Measurements from ENCODE around the gene PJVK. TPM values are rescaled to one million over a fixed set of nuclear protein-coding genes. Genes with fewer than 3 reads are reported as not detected.
A peak's percentile ranks its signal among the peaks of the same experiment; 100 is the strongest.

PJVK gene
- total RNA-seq, 1 donor from 2014 or later, result 7.7 TPM

DNA sequence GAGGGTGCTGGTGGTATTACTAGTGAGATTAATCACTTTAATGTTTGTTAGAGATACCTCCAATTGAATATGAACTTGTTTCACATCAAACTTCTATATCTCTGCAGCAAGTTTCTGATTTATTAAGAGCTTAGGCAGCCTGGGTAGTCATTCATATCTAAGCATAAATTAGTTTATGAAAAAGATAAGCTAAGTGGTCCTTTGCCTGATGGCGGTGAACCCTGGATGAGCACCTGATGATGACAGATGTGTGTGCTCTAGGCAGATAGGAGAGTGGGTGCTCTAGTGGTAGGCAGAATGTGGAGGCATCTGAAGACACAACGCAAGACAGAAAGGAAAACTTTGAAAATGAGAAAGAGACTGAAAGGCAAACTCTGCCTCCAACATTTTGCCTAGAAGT lies 22.2 kb downstream of the PJVK start:
- no peaks in the 10 kb centered on the region for H3K9me3 Mint-ChIP-seq (ENCODE audit: low read depth)
- H3K4me3 Mint-ChIP-seq (ENCODE audit: low read depth), result no peak overlapping the region
- no peak overlapping the region for H3K27ac Mint-ChIP-seq
- no peak for DNase-seq (ENCODE audit: low spot score, unreplicated experiment)
- H3K4me1 Mint-ChIP-seq (ENCODE audit: low read depth), result peaks cover 2% of the 10 kb centered on the region
- TF ChIP-seq, protein P1, sequence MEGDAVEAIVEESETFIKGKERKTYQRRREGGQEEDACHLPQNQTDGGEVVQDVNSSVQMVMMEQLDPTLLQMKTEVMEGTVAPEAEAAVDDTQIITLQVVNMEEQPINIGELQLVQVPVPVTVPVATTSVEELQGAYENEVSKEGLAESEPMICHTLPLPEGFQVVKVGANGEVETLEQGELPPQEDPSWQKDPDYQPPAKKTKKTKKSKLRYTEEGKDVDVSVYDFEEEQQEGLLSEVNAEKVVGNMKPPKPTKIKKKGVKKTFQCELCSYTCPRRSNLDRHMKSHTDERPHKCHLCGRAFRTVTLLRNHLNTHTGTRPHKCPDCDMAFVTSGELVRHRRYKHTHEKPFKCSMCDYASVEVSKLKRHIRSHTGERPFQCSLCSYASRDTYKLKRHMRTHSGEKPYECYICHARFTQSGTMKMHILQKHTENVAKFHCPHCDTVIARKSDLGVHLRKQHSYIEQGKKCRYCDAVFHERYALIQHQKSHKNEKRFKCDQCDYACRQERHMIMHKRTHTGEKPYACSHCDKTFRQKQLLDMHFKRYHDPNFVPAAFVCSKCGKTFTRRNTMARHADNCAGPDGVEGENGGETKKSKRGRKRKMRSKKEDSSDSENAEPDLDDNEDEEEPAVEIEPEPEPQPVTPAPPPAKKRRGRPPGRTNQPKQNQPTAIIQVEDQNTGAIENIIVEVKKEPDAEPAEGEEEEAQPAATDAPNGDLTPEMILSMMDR (IDR thresholded peaks at IDR 0.05; ENCODE audit: unreplicated experiment), result no peak
- no peaks in the 10 kb centered on the region for H3K27me3 Mint-ChIP-seq
- H3K36me3 Mint-ChIP-seq (ENCODE audit: insufficient read depth), result no peaks in the 10 kb centered on the region

DNA sequence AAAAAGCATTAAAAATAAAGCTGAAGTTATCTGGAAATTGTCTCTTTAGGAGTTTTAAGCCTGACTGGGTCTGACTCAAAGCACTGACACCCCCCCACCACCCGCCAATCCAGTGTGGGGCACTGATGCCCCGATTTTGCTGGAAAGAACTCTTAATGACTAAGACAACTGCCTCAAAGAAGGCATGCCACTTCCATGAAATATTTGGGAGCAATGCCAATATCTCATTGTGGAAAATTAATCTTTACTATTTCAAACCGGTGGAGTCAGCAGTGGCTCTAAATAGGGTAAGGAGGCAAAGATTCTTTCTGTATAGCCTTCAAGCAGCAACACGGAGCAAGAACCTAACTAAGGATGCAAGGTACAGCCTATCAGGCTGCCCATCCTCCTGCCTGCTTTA lies 22.8 kb downstream of the PJVK start:
- Mint-ChIP-seq H3K36me3 (ENCODE audit: insufficient read depth) (no peaks in the 10 kb centered on the region), H3K27ac (no peak overlapping the region), H3K9me3 (ENCODE audit: low read depth) (no peaks in the 10 kb centered on the region), H3K4me3 (ENCODE audit: low read depth) (no peak overlapping the region), H3K27me3 (no peaks in the 10 kb centered on the region), H3K4me1 (ENCODE audit: low read depth) (peaks cover 2% of the 10 kb centered on the region)
- TF ChIP-seq, protein P1 (IDR thresholded peaks at IDR 0.05; ENCODE audit: unreplicated experiment), result no peak
- DNase-seq (ENCODE audit: low spot score, unreplicated experiment), result no peak

DNA sequence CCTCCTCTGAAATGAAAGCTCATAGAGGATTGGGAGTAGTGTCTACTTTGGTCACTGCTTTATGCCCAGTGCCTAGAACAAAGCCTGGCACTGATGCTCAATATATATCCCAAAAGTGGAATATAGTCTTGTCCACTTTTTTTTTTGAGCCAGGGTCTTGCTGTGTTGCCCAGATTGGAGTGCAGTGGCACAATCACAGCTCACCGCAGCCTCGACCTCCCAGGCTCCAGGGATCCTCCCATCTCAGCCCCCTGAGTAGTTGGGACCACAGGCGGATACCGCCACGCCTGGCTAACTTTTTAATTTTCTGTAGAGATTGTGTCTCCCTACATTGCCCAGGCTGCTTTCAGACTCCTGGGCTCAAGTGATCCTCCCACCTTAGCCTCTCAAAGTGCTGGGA lies 23.4 kb downstream of the PJVK start:
- no peaks in the 10 kb centered on the region for H3K27me3 Mint-ChIP-seq
- H3K4me1 Mint-ChIP-seq (ENCODE audit: low read depth), result peaks cover 2% of the 10 kb centered on the region
- H3K4me3 Mint-ChIP-seq (ENCODE audit: low read depth), result no peak overlapping the region
- no peak for DNase-seq (ENCODE audit: low spot score, unreplicated experiment)
- TF ChIP-seq, protein P1 (IDR thresholded peaks at IDR 0.05; ENCODE audit: unreplicated experiment), result no peak
- no peaks in the 10 kb centered on the region for H3K9me3 Mint-ChIP-seq (ENCODE audit: low read depth)
- no peaks in the 10 kb centered on the region for H3K36me3 Mint-ChIP-seq (ENCODE audit: insufficient read depth)
- no peak overlapping the region for H3K27ac Mint-ChIP-seq

DNA sequence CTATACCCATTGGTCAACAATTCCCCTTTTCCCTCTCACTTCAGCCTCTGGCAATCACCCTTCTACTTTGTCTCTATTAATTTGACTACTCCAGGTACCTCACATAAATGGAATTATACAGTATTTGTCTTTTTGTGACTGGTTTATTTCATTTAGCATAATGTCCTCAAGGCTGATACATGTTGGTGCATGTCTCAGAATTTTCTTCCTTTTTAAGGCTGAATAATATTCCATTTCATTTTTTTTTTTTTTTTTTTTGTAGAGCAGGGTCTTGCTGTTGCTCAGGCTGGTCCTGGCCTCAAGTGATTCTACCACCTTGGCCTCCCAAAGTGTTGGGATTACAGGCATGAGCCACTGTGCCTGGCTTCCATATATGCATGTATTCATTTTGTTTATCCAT lies 25.3 kb downstream of the PJVK start:
- H3K27ac Mint-ChIP-seq, result no peak overlapping the region
- peak overlapping the region; percentile 53 for H3K4me3 Mint-ChIP-seq (ENCODE audit: low read depth)
- TF ChIP-seq, protein P1 (IDR thresholded peaks at IDR 0.05; ENCODE audit: unreplicated experiment), result no peak
- no peak for DNase-seq (ENCODE audit: low spot score, unreplicated experiment)
- no peaks in the 10 kb centered on the region for H3K27me3 Mint-ChIP-seq
- no peaks in the 10 kb centered on the region for H3K9me3 Mint-ChIP-seq (ENCODE audit: low read depth)
- peaks cover 5% of the 10 kb centered on the region for H3K4me1 Mint-ChIP-seq (ENCODE audit: low read depth)
- H3K36me3 Mint-ChIP-seq (ENCODE audit: insufficient read depth), result no peaks in the 10 kb centered on the region

DNA sequence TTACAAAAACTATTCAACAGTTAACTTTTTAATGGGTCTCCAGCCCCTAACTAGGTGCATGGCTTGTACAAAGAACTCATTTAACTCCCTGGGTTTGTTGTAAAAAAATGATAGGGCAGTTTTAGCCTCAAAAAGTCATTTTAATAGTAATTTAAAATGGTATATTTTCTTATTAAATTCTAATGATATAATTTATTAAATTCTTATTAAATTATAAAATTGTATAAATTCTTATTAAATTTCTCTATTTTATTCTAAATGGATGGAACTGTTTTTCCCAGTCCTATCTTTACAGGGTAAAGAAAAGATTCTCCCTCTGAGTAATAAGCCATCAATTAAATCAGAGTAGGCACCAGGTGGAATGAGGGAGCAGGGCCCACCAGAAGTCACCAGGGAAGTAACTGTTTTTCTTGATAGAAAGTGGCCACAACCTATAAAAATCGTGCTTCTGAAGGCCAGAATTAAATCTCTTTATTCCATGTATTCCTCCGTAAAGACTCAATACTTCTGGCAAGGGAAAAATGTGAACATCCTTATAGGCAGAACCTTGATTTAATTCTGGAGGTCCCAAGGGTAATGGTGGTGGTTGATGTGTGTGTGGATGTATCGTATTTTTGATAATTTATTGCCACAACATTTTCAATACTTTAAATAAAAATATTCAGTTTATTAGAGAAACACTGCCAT lies 26.4 kb downstream of the PJVK start:
- Mint-ChIP-seq H3K27ac (peak overlapping the region; percentile 99), H3K27me3 (no peaks in the 10 kb centered on the region)
- TF ChIP-seq, protein P1 (IDR thresholded peaks at IDR 0.05; ENCODE audit: unreplicated experiment), result no peak

More for the DNA sequence above, 26.4 kb downstream of the PJVK start:
- Mint-ChIP-seq H3K9me3 (ENCODE audit: low read depth) (no peaks in the 10 kb centered on the region), H3K4me3 (ENCODE audit: low read depth) (peak overlapping the region; percentile 88), H3K36me3 (ENCODE audit: insufficient read depth) (no peaks in the 10 kb centered on the region), H3K4me1 (ENCODE audit: low read depth) (peaks cover 15% of the 10 kb centered on the region)
- no peak for DNase-seq (ENCODE audit: low spot score, unreplicated experiment)
